Urothelium cell line (cell line): Measurements from ENCODE around the gene FCN2.

Source experiments
- DNase-seq: peaks from one replicate; pipeline ENCODE4 v3.0.0; 2011; ENCODE audit warnings: low spot score, mixed read lengths
- FAIRE-seq: peaks from 2 replicates; lab custom pipeline; 2011; peaks lifted over from hg19 to GRCh38; lab: Jason Lieb, UNC

Gene FCN2

DNA sequence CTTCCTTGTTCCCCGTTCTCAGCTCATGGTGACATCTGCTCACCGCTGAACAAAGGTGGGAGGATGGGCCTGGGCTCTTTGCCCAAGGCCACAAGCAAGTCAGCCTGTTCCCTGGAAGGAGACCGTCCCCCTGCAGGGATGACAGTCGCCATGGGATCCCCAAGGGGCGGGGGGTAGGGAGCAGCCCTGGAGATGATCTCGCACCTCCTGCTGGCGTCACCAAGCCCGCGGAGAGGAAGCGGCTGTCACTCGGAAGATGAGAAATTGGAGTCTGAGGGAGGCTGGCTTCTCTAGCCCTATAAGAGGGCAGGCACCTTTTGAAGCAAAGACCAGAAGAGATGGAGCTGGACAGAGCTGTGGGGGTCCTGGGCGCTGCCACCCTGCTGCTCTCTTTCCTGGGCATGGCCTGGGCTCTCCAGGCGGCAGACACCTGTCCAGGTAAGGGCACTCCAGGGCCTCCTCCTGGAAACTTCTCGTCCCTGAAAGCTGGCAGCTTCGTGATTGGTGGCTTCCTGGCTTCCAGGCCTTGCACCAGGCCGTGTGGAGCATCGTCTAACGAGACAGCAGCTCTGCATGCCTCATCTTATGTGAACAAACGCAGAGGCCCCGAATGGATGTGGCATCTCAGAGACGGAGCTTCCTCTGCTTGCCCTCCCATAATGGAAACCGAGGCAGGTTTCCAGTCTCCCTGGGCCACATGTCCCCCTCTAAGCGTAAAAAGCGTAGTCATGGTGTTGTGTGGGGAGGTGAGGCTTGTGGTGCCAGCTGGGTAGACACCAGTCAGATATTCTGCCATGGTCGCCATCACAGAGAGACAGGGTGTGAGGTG, at the start of gene FCN2:
TSS of gene FCN2 (plus strand) at position 327 of the 829 bp plus-strand sequence. CDS start at position 339, 12 bp downstream.
- no peak for FAIRE-seq

DNA sequence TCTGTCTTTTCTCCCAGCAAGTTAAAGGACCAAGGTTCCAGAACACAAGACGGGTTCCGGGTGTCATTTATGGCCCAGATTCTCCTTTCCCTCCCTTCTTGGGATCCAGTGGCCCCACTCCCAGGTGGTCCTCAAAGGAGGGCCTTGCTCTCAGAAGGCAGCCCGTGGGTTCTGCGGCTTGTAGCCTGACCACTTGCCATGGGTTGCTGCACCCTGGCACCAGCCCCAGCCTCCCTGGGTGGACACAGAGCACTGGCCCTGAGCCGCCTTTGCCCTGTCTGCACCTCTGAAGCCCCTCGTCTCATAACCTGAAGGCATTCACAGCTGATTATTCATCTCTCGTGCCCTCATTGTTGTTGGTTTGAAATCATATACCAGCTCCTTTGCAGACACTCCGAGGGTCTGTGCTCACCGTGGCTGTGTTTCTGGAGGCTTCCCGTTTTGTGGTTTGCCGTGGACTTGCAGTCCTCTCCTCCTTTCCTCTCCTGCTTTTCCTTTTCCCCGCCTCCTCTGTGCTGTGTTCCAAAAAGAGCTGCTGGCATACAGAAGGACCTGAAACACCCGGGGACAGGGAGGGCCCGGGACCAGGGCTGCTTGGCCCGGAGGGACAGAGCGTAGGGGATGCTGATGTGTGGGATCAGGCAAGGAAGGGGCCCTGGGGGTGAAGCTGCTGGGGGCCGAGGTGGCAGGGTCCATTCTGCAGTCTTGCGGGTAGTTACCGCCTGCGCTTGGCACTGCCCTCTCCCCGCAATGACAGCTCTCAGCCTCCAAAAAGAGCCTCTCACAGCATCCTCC, 49.5 kb upstream of the FCN2 start:
- FAIRE-seq, result no peak
- DNase-seq, result no peak

More for the DNA sequence above, at the start of gene FCN2:
- DNase-seq, result no peak

DNA sequence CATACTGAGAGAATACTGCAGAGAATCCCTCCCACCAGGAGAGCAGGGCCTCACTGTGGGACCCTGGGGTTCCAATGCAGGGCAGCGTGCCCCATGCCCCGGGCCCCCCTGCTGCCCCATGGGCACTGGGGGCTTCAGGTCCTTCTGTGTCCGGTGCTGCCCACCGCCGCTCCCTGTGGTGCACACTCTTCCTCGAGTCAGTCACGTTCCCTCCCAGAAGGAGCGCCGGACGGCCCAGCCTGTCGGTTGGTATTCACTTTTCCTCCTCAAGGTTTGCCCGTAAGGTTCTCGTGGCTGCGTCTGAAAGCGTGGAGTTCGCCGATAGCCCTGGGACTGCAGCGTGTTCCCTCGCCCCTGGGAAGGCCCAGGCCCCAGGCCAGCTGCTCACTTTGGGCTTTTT, 48.1 kb upstream of the FCN2 start:
- no peak for FAIRE-seq

DNA sequence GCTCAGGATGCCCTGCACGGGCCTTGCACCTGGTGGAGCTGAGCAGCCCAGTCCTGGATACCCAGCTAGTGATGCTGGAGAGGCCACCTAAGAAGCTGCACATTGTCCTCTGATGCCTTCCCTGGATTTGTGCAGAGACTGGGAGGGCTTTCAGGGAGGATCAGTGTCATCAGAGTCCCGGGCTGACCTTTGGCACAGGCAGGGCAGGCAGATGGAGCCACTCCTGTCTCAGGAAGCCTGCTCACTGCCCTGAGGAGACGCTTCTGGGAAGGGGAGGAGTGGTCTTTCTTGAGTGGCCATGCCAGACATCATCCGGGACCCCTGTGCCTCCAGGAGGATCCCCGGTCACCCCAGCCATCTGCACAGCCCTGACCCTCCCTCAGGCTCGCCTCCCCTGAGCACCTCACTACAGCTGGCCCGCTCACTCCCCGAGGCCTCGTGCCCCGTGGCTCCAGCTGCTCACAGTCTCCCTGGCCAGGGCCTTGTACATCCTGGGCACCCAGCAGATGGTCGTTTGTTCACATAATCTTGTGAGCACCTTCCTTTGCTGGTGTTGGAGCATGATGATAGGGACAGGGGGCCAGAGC, 47.2 kb upstream of the FCN2 start:
- DNase-seq (no peak), FAIRE-seq (no peak)

More for the DNA sequence above, 48.1 kb upstream of the FCN2 start:
- DNase-seq, result no peak

DNA sequence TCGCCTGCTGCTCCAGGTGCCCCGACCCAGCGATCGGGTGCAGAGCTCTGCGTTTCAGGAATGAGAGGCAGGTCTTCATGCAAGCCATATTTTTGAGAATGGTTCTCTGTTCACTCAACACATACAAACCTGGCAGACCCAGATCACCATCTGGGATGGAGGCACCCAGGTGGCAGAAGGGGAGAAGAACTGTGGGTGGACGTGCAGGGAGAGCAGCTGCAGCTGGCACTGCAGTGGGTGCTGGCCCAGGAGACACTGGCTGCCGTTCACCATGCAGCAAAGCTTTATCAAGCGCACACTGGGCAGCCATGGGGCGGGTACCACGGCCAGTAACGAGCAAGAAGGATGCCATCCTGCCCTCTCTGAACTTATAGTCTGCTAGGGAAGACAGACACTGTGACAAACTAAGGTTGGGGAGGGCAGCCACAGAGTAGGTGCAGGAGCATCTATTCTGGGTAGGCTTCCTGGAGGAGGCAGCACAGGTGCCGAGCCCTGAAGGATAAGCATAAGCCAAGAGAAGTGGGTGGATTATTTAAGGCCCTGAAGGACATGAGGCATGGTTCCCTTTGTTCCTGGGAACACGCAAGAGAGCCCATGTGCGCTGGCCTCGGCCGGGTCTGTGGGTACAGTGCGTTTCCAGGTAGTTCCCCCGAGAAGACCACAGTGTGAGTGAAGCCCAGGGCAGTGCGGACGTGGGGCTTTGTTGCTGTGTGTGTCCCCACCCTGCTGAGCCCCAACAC, 46.2 kb upstream of the FCN2 start:
- DNase-seq (no peak), FAIRE-seq (no peak)

DNA sequence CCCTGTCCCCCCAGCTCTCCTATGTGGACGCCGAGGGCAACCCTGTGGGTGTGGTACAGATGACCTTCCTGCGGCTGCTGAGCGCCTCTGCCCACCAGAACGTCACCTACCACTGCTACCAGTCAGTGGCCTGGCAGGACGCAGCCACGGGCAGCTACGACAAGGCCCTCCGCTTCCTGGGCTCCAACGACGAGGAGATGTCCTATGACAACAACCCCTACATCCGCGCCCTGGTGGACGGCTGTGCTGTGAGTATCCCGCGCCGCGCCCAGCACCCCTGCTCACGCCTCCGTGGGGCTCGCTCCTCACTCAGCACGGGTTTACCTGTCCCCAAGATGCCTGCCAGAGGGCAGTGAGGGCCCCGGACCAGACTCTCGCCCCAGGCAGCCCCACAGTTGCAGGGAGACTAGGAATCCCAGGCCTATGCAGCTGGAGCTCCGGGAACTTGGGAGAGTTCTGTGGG, 45.6 kb upstream of the FCN2 start:
- no peak for DNase-seq
- no peak for FAIRE-seq

DNA sequence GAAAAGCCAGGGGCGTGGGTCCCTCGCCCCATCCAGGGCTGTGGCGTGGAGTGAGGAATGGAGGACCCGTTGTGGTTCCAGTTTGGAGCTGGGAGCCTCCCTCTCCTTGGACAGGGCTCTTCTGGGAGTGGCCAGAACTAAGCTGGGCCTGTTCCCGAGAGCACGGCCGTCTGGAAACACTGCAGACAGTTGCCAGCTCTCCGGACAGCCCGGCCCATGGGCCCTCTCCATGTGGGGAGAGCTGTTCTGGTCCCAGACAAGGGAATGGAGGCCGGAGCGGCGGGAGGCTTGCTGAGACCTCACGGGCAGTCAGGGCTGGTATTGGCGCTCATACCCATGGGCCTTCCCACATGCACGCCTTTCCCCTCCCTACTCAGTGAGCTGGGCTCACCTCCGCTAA, 45.2 kb upstream of the FCN2 start:
- FAIRE-seq (no peak), DNase-seq (no peak)

DNA sequence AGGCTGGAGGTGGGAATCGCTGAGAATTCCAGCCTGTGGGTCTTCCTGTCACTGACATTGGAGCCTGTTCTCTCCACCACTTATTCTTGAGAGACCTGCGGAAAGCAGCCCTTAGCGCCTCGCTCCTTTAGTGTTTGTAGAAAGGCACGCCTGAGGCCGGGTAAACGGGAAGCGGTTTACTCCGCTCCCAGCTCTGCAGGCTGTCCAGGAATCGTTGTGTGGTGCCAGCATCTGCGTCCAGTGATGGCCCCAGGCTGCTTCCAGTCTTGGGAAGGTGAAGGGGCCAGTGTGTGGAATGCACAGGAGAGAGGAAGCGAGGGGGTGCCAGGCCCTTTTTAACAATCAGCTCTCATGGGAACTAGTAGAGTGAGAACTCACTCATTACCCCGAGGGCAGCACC, 44.6 kb upstream of the FCN2 start:
- no peak for FAIRE-seq
- no peak for DNase-seq

DNA sequence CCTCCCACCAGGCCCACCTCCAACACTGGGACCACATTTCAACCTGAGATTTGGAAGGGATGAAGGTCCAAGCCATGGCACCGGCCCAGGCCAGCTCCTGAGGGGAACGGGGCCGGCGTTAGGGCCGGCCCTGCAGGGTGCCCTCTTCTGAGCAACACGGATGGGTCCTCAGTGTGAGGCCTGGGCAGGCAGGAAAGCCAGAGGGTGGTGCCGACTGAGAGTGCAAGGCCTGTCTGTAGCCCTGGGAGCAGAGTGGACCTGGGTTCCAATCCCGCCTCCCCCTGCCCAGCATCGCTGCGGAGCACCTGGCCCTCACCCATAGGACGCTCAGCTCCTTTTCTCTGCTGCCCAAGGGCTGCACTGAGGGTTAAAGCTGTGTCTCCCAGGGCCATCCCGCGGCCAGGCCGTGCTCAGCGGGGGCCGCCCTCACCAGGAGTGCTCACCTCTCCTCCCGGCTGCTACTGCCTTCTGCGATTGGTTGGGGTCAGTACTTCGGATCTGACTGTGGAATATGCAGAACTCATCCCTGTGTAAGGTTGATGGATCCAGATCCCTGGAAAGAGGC, 44.1 kb upstream of the FCN2 start:
- FAIRE-seq (no peak), DNase-seq (no peak)

DNA sequence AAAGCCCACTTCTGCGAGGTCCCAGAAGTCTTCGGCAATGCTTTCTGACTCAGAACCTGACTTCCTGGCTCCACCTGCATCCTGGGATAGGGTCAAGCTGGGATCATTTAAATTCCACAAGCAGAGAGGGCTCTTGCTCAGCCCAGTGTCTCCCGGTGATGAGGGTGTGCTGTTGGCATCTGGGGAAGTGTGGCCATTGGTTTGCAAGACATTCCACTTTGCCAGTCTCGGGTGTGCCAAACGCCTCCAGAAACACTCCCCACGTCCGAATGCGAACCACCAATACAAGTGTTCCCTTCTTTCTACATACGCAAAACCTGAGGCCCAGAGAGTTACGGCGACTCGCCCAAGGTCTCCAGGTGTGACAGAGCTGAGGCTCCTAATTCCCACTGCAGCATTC, 43.1 kb upstream of the FCN2 start:
- FAIRE-seq (no peak), DNase-seq (no peak)

DNA sequence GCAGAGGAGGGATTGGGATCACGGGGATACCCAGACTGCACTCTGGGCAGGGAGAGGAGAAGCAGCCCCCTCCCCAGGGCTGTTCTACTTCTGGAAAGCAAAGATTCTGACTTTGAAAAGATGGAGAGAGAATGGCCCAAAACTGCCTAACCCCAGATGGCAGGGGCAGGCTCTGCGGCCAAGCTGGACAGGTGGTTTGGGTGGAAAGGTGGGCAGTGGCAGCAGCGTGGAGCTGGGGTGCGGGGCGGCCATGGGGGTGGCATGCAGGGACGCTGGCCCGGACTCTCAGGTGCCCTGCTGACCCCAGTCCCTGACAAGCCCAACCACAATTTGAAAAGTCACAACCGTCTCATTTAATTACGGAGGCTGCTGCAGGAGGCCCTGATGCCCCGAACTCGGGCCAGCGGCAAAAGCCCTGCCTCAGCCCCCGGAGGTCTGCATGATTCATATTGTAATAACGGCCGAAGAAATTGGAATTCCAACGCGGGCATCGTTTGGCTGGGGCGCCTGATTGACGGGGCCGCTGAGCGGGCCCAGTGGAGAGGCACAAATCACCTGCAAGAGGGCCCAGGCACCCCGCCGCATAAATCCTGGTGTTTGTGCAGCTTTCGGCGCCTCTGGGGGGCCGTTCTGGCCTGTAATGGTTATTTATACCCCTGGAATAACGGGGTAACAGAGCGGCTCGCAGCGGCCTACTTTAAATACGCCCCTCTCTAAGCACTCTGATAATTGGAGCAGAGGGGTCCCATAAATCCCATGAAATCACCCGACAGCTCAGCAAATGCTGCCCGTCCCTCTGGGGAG, 41.8 kb upstream of the FCN2 start:
- DNase-seq, result no peak
- no peak for FAIRE-seq

DNA sequence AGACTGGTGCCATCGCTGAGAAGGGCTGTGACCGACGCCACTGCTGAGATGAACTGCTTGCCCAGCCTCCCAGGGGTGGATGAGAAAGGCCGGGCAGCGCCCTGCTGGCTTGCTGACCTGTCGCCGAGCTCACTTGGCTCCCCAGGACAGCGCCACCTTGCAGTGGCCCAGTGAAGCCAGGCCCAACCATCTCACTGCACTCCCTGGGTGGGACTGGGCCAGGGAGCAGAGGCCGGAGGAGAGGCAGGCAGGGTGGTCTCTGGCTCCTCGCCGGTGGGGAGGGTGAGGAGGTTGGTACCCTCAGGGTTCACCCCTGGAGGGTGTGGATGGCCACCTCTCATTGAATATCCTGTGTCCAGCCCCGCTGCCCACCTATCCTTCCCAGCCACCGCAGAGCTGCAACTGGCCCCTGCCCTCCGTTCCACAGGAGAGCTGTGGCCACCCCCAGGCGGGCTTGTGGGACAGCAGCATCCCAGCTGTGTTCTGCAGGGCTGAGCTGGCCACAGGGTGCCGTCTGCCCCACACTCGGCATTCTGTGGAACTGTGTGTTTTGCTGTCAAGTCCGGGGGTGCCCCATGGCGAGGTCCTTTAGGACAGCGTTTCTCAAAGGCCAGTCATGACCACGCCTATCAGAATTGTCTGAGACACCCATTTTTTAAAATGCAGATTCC, 41.0 kb upstream of the FCN2 start:
- no peak for DNase-seq
- FAIRE-seq, result no peak

DNA sequence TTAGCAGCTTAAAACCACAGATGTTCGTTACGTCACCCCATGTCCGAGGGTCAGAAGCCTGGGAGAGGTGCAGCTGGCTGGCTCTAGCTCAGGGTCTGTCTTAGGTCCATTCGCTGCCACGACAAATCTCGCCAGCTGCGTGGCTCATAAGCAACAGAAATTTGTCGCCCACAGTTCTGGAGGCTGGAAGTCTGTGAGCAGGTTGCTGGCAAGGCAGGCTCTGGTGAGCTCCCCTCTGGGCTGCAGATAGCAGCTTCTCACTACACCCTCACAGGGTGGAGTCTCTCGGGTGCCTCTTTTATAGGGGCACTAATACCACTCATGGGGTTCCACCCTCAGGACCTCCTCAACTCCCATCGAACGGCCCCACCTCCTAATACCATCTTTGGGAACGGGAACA, 40.1 kb upstream of the FCN2 start:
- DNase-seq (no peak), FAIRE-seq (no peak)

DNA sequence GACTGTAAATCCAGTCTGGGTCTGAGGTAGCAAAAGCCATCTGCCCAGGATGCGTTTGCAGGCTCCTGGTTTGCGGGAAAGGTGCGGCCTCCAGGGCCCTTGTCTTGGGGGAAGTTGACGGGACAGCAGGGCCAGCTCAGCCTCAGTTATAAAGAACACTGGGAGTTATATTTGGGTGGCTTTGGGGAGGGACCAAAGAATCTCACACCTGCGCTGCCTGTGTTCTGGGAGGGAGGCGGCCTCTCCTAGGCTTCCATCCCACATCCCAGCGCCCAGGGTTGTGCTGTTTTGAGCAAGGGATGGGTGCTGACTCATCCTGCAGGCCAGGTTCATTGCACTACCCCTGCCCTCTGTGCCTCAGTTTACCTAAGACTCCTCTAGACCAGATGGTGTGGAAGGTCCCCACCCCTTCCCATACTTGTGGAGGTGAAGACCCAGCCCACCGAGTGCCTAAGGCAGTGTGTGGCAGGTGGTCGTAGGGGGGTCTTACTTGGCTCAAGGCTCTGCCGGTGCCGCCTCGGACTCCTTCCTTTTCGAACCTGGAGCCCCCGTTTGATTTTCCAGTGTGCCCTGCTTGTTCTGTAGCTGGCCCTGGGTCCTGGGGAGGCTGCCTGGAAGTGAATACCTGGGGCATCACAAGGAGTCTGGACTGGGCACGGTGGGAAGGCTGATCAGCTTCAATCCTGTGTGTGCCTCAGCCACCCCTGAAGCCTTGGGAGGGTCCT, 39.3 kb upstream of the FCN2 start:
- FAIRE-seq (no peak), DNase-seq (no peak)

DNA sequence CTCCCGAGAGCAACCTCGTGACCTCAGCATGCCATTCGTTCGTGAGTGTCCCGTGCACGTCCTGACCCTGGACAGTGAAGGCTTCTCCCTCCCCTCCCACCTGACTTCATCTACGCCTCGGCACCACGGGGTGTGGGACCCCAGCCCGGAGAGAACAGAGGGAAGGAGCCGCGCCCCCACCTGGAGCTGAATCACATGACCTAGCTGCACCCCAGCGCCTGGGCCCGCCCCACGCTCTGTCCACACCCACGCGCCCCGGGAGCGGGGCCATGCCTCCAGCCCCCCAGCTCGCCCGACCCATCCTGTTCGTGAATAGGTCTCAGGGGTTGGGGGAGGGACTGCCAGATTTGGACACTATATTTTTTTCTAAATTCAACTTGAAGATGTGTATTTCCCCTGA, 38.3 kb upstream of the FCN2 start:
- DNase-seq (no peak), FAIRE-seq (no peak)

DNA sequence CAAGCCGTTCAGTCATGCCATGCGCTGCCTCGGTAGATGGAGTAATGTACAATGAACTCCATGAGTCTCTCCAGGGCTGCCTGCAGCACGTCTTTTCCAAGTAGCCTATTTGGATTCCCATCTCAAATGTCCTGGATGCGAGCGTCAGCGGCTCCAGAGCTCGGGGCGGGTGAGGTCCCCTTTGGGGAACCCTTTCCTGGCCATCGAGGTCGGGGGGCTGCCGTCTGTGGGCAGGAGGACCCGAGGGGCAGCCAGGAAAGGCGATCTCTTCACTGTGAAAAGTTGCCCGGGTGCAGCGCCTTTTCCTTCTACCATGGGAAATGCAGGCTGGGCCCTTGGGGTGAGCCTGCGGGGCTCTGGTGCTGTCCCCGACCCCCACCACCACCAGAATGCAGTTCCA, 36.9 kb upstream of the FCN2 start:
- FAIRE-seq, result no peak
- DNase-seq, result no peak

DNA sequence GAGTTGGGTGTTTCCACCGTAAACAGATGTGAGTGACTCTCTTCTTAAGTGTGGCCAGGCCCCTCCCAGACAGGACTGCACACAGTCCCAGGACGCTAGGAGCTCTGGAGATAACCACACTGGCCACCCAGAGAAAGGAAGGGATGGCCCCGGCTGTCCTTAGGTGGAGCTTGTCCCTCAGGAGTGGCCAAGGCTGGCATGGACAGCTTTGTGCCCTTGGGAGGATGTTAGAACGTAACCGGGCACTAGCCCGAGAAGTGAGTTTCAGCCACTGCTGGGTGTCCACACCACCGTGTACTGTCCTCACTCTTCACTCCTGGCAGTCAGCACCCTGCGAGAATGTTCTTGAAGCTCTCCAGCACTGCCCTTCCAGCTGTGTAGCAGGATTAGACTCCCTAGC, 35.8 kb upstream of the FCN2 start:
- no peak for DNase-seq
- FAIRE-seq, result no peak

DNA sequence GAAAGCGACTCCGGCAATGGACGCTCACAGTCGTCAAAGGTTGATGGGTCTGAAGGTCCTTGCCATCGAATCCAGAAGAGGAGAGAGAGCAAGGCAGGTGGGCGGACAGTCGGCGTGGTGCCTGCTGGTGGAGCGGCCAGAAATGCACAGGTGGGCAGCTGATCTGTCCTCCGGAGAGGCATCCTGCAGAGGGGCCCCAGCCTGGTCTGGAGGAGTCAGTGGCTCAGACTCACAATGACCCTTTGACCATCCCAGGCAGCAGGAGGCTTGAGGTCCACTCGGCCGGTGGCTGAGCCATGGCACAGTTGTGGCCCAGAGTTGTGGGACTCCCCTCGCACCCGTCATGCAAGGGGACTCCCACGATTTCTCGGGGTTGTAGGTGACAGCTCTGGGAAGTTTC, 34.4 kb upstream of the FCN2 start:
- FAIRE-seq, result no peak
- DNase-seq, result no peak

DNA sequence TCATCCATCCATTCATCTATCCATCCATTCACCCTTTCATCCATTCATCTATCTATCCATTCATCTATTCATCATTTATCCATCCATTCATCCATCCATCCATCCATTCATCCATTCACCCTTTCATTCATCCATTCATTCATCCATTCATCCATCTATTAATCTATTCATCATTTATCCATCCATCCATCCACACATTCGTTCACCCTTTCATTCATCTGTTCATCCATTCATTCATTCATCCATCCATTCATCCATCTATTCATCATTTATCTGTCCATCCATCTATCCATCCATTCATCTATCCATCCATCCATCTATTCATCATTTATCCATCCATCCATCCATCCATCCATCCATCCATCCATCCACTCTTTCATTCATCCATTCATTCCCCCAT, 33.9 kb upstream of the FCN2 start:
- FAIRE-seq, result no peak
- no peak for DNase-seq
